IMR-90 (cell line): ENCODE measurements around the gene MLF2. TPM values are rescaled to one million over a fixed set of nuclear protein-coding genes. Genes with fewer than 3 reads are reported as not detected.

Experiments
- ATAC-seq: fragments of 200-7000 bp; cut with Tn5 transposase; 2 replicates; pipeline ENCODE4 v1.9.1; 2020; ENCODE audit warnings: low read depth, mild to moderate bottlenecking, moderate library complexity
- BruUV-seq: library from RNA; stranded (reverse); fragments of 400-500 nt; replicated peaks from 2 replicates; lab custom pipeline; 2021; lab: Mats Ljungman, UMichigan
- CTCF ChIA-PET: fragments of 300-600 bp; formaldehyde crosslinking; extraction: SDS; loops from one replicate; lab custom pipeline; 2021; ENCODE audit warnings: antibody characterized with exemption; lab: Yijun Ruan, JAX
- POLR2A ChIA-PET: fragments of 300-600 bp; sonication (Branson Sonifier 250); formaldehyde crosslinking; loops from one replicate; lab custom pipeline; 2022; ENCODE audit warnings: antibody characterized with exemption; ENCODE audit not compliant: unreplicated experiment; lab: Charles Lee
- DNase-seq: peaks from one replicate; pipeline ENCODE4 v3.0.0; 2013
- H2AFZ ChIP-seq: replicated peaks from 2 replicates; pipeline ENCODE3; 2013; ENCODE audit warnings: low read length, mild to moderate bottlenecking; ENCODE audit not compliant: poor library complexity
- H2AK5ac ChIP-seq: 2 replicates; pipeline ENCODE4 v1.6.1; 2013; ENCODE audit warnings: low read depth, low read length, inconsistent platforms
- H2AK9ac ChIP-seq: replicated peaks from 2 replicates; pipeline ENCODE3; 2013; ENCODE audit warnings: mild to moderate bottlenecking, low read depth, low read length, moderate library complexity; ENCODE audit not compliant: poor library complexity
- H2BK120ac ChIP-seq: 2 replicates; pipeline ENCODE4 v1.6.1; 2013; ENCODE audit warnings: low read depth, low read length, inconsistent platforms
- H2BK15ac ChIP-seq: 3 replicates; pipeline ENCODE4 v1.6.1; 2013; ENCODE audit warnings: low read depth, low read length, inconsistent platforms
- H2BK20ac ChIP-seq: 2 replicates; pipeline ENCODE4 v1.6.1; 2013; ENCODE audit warnings: low read depth, mild to moderate bottlenecking, inconsistent platforms, low read length, moderate library complexity
- H2BK5ac ChIP-seq: 2 replicates; pipeline ENCODE4 v1.6.1; 2013; ENCODE audit warnings: mild to moderate bottlenecking, low read depth, low read length, inconsistent platforms; ENCODE audit not compliant: poor library complexity, severe bottlenecking
- H3K14ac ChIP-seq: replicated peaks from 2 replicates; pipeline ENCODE4 v1.6.1; 2013; ENCODE audit warnings: low read depth, low read length, inconsistent platforms
- H3K18ac ChIP-seq: 2 replicates; pipeline ENCODE4 v1.6.1; 2013; ENCODE audit warnings: low read depth, low read length, control low read depth
- H3K23ac ChIP-seq: 2 replicates; pipeline ENCODE4 v1.6.1; 2013; ENCODE audit warnings: low read depth, low read length, inconsistent platforms
- H3K27ac ChIP-seq: 2 replicates; pipeline ENCODE4 v1.5.1; 2013; ENCODE audit warnings: mild to moderate bottlenecking, control low read depth, low read length; ENCODE audit not compliant: insufficient read depth
- H3K27me3 ChIP-seq: 2 replicates; pipeline ENCODE4 v1.6.1; 2013; ENCODE audit warnings: low read length; ENCODE audit not compliant: control insufficient read depth, insufficient read depth
- H3K36me3 ChIP-seq: 2 replicates; pipeline ENCODE4 v1.6.1; 2013; ENCODE audit warnings: low read length, mixed read lengths; ENCODE audit not compliant: control insufficient read depth, insufficient read depth
- H3K4ac ChIP-seq: 2 replicates; pipeline ENCODE4 v1.6.1; 2013; ENCODE audit warnings: low read depth, low read length, inconsistent platforms
- H3K4me1 ChIP-seq: 2 replicates; pipeline ENCODE4 v1.6.1; 2013; ENCODE audit warnings: low read length, mixed read lengths; ENCODE audit not compliant: control insufficient read depth, insufficient read depth
- H3K4me2 ChIP-seq: 2 replicates; pipeline ENCODE4 v1.6.1; 2013; ENCODE audit warnings: low read depth, mild to moderate bottlenecking, control low read depth, low read length, moderate library complexity
- H3K4me3 ChIP-seq: 2 replicates; pipeline ENCODE4 v1.5.1; 2013; ENCODE audit warnings: low read depth, mild to moderate bottlenecking, control low read depth, low read length, moderate library complexity; ENCODE audit not compliant: insufficient read depth
- H3K56ac ChIP-seq: 2 replicates; pipeline ENCODE4 v1.6.1; 2013; ENCODE audit warnings: low read length, inconsistent platforms; ENCODE audit not compliant: insufficient read depth; ENCODE audit errors: extremely low read depth
- H3K79me1 ChIP-seq, 2 experiments: 2 replicates each; pipeline ENCODE4 v1.6.1; 2013; ENCODE audit warnings: low read length in 2 of 2, inconsistent platforms in 1 of 2, low read depth in 1 of 2
- H3K9ac ChIP-seq: 2 replicates; pipeline ENCODE4 v1.6.1; 2013; ENCODE audit warnings: low read depth, low read length, control low read depth
- H3K9me1 ChIP-seq: 2 replicates; pipeline ENCODE4 v1.6.1; 2013; ENCODE audit warnings: low read length, inconsistent platforms; ENCODE audit not compliant: insufficient read depth
- H3K9me3 ChIP-seq: 2 replicates; pipeline ENCODE4 v1.6.1; 2013; ENCODE audit warnings: low read length; ENCODE audit not compliant: control insufficient read depth, insufficient read depth
- H4K20me1 ChIP-seq: 2 replicates; pipeline ENCODE4 v1.6.1; 2013; ENCODE audit warnings: low read length, inconsistent platforms; ENCODE audit not compliant: insufficient read depth
- H4K5ac ChIP-seq: 2 replicates; pipeline ENCODE4 v1.6.1; 2013; ENCODE audit warnings: mild to moderate bottlenecking, low read depth, low read length, control low read depth
- H4K8ac ChIP-seq, 2 experiments: 2 replicates each; pipeline ENCODE4 v1.6.1; 2013; ENCODE audit warnings: low read depth in 2 of 2, low read length in 2 of 2, control low read depth in 1 of 2, inconsistent platforms in 1 of 2
- H4K91ac ChIP-seq: 2 replicates; pipeline ENCODE4 v1.6.1; 2013; ENCODE audit warnings: low read depth, low read length, inconsistent platforms; ENCODE audit not compliant: insufficient read depth
- BHLHE40 ChIP-seq: fragments of 150-350 bp; IDR thresholded peaks from 2 replicates; pipeline ENCODE4 v1.6.1; 2016; ENCODE audit warnings: mild to moderate bottlenecking, low read depth, low read length
- CEBPB ChIP-seq: IDR thresholded peaks from 2 replicates; pipeline ENCODE4 v1.6.1; 2012; ENCODE audit warnings: low read depth, low read length, improper control_type of control experiment
- ELK1 ChIP-seq: fragments of 150-350 bp; IDR thresholded peaks from 2 replicates; pipeline ENCODE4 v1.6.1; 2016; ENCODE audit warnings: low read depth, mild to moderate bottlenecking, low read length, moderate library complexity, borderline replicate concordance
- MAFK ChIP-seq: IDR thresholded peaks from 2 replicates; pipeline ENCODE4 v1.6.1; 2012; ENCODE audit warnings: low read depth, low read length, improper control_type of control experiment
- MAZ ChIP-seq: IDR thresholded peaks from 2 replicates; pipeline ENCODE4 v1.6.1; 2012; ENCODE audit warnings: low read depth, mild to moderate bottlenecking, low read length, improper control_type of control experiment, moderate library complexity, borderline replicate concordance
- MXI1 ChIP-seq: IDR thresholded peaks from 2 replicates; pipeline ENCODE4 v1.6.1; 2012; ENCODE audit warnings: low read depth, mild to moderate bottlenecking, low read length, moderate library complexity, borderline replicate concordance
- NFE2L2 ChIP-seq: fragments of 150-350 bp; IDR thresholded peaks from 2 replicates; pipeline ENCODE4 v1.6.1; 2016; ENCODE audit warnings: low read depth, mild to moderate bottlenecking, low read length
- POLR2A ChIP-seq: IDR thresholded peaks from 2 replicates; pipeline ENCODE4 v1.6.1; 2012; ENCODE audit warnings: mild to moderate bottlenecking, low read depth, low read length
- RAD21 ChIP-seq: IDR thresholded peaks from 2 replicates; pipeline ENCODE4 v1.6.1; 2012; ENCODE audit warnings: low read length, improper control_type of control experiment
- RCOR1 ChIP-seq: IDR thresholded peaks from 2 replicates; pipeline ENCODE4 v1.6.1; 2012; ENCODE audit warnings: mild to moderate bottlenecking, low read length, improper control_type of control experiment; ENCODE audit not compliant: insufficient replicate concordance
- SMC3 ChIP-seq: fragments of 150-350 bp; IDR thresholded peaks from 2 replicates; pipeline ENCODE4 v1.6.1; 2016; ENCODE audit warnings: low read depth, mild to moderate bottlenecking, antibody characterized with exemption, low read length, moderate library complexity
- USF2 ChIP-seq: fragments of 150-350 bp; IDR thresholded peaks from 2 replicates; pipeline ENCODE4 v1.6.1; 2017; ENCODE audit warnings: mild to moderate bottlenecking, antibody characterized with exemption, low read length, low read depth
- WGBS, 2 experiments: methylation state at CpG; one replicate each; pipeline versions ENCODE4 v1.1.5 to v1.1.7; 2013; ENCODE audit warnings: missing lambda C conversion rate in 2 of 2; ENCODE audit not compliant: insufficient read length in 1 of 2; ENCODE audit errors: extremely low coverage in 2 of 2; 5-methylcytosine and 5-hydroxymethylcytosine counted together
- dilution Hi-C: fragments of 300-500 bp; cut with HindIII; formaldehyde crosslinking; loops from one replicate; pipeline ENCODE4 v1.14.3; 2018; ENCODE audit warnings: low sequenced_read_pairs; ENCODE audit not compliant: unreplicated experiment
- in situ Hi-C: fragments of 300-500 bp; cut with MboI; formaldehyde crosslinking; loops from 3 replicates; pipeline ENCODE4 v1.14.3; 2019; ENCODE audit warnings: low sequenced_read_pairs, inconsistent platforms, mixed read lengths
- intact Hi-C: fragments of 100-400 bp; cut with micrococcal nuclease; formaldehyde crosslinking; loops from 2 replicates; pipeline ENCODE4 v1.10.0; 2022
- polyA plus RNA-seq, 3 experiments: library from polyadenylated mRNA; depleted of rRNA; stranded (reverse); fragments of >200 nt; gene quantifications; 2 replicates each; pipeline ENCODE4 v1.2.3, GENCODE V29; 2012; ENCODE audit warnings: low replicate concordance in 1 of 3
- total RNA-seq: library from RNA; depleted of rRNA; stranded (reverse); fragments of >200 nt; gene quantifications from 2 replicates; pipeline ENCODE4 v1.2.3, GENCODE V29; 2012

The MLF2 gene
- total and polyA plus RNA-seq, 2 of the 4 experiments (the other 2 are of a cell fraction): 236 to 403 TPM

- Histone ChIP-seq H2AK5ac (no peak overlapping the region), H3K9ac (no peak overlapping the region), H4K5ac (no peak overlapping the region), H3K9me1 (0 out of 2 replicates have a peak, but pooled peaks cover 4% of the 10 kb centered on the region), H3K4me2 (no peak overlapping the region), H3K14ac (no peak overlapping the region), H3K79me1 (peaks cover 13 to 18% of the 10 kb centered on the region in 2 experiments), H3K56ac (no peak overlapping the region), H3K23ac (no peak overlapping the region), H3K4me1 (no peaks in the 10 kb centered on the region), H4K8ac (no peak overlapping the region; a peak in 1 of 4 replicates), H2BK120ac (no peak overlapping the region), H2BK20ac (no peak overlapping the region), H3K18ac (no peak overlapping the region), H3K4me3 (no peak overlapping the region), H3K27ac (no peak overlapping the region), H4K20me1 (peaks cover 4% of the 10 kb centered on the region; the same call in 1 of the 2 replicates), H3K36me3 (peaks cover 48% of the 10 kb centered on the region), H3K27me3 (no peaks in the 10 kb centered on the region), H2BK5ac (no peak overlapping the region), H3K4ac (no peak overlapping the region), H2AK9ac (peak overlapping the region; percentile 51), H2BK15ac (no peak overlapping the region), H3K9me3 (no peaks in the 10 kb centered on the region), H2AFZ (no peak overlapping the region), H4K91ac (no peak overlapping the region)
- intact Hi-C loops (no loop called here), dilution Hi-C loops (no loop called here), in situ Hi-C loops (no loop called here)
- BruUV-seq: no TSS peak
- DNase-seq (no peak), ATAC-seq (peak; percentile 24)
- CTCF ChIA-PET: no interaction called here
- TF ChIP-seq CEBPB (no peak), MAFK (no peak), POLR2A (no peak), NFE2L2 (no peak), USF2 (no peak), MXI1 (no peak), RAD21 (no peak), MAZ (no peak), ELK1 (no peak), RCOR1 (no peak), SMC3 (no peak), BHLHE40 (no peak)
- POLR2A ChIA-PET: interaction anchor here (0.6 to 0.8 kb wide), 3 partner anchors 22 to 148 kb away, joined by 5 to 18 read pairs (median 8); no protein-coding TSS in a partner anchor
- WGBS, 2 experiments: no CpG with 5 or more reads among the region's 13 CpGs
These were observed 7.0 kb downstream of the MLF2 start for GRCh38 chr12:6745741-6746525.
